Duodenal mucosa (tissue), 2 donors: ENCODE measurements around the gene GRXCR2.

Experiments used
- H3K27ac ChIP-seq: one replicate; pipeline ENCODE4 v1.7.0; 2013; ENCODE audit warnings: low read depth, low read length
- H3K27me3 ChIP-seq, 2 donors: one replicate each; pipeline ENCODE4 v1.7.0; 2013; ENCODE audit warnings: low read length in 2 of 2, control low read depth in 1 of 2; ENCODE audit not compliant: insufficient read depth in 2 of 2, control insufficient read depth in 1 of 2
- H3K36me3 ChIP-seq, 2 donors: one replicate each; pipeline ENCODE4 v1.7.0; 2013; ENCODE audit warnings: low read length in 2 of 2, control low read depth in 1 of 2; ENCODE audit not compliant: insufficient read depth in 2 of 2, control insufficient read depth in 1 of 2
- H3K4me1 ChIP-seq, 2 donors: one replicate each; pipeline ENCODE4 v1.7.0; 2013; ENCODE audit warnings: low read length in 2 of 2, control low read depth in 1 of 2; ENCODE audit not compliant: insufficient read depth in 2 of 2, control insufficient read depth in 1 of 2
- H3K4me3 ChIP-seq, 2 donors: one replicate each; pipeline ENCODE4 v1.7.0; 2013; ENCODE audit warnings: low read length in 2 of 2, low read depth in 1 of 2
- H3K9ac ChIP-seq, 2 donors: one replicate each; pipeline ENCODE4 v1.7.0; 2013; ENCODE audit warnings: low read length in 2 of 2, low read depth in 1 of 2
- H3K9me3 ChIP-seq, 2 donors: one replicate each; pipeline ENCODE4 v1.7.0; 2013; ENCODE audit warnings: low read length in 2 of 2, control low read depth in 1 of 2; ENCODE audit not compliant: control insufficient read depth in 1 of 2

GRXCR2 gene

DNA sequence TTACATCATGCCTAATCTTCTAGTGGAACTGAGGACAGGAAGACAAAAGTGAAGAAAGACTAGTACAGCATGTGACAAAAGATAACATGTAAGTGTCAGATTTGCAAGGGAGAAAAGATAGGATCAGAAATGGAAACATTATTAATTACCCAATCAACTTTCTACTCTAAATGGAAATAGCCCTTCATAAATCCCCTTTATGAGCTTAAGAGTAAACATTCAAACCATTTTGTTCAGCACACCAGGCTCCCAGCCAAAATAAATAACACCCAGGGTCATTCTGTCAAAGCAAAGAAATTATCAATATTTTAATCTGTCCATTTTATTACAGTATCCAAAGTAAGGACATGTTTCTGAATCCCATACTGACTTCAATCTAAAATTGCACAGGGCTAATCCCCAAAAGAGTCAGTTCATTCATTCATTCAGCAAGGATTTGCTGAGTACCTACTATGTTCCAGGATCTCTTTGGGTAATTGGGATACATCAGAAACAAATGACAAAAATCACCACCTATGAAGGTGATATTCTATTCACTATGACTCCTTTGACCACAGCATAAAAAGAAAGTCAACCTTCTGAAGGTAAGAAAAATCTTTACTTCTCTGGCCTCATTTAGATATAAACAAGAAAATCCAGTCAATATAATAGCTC, 43.0 kb downstream of the GRXCR2 start:
- Histone ChIP-seq H3K27me3 (no peaks in the 10 kb centered on the region), H3K9me3 (no peaks in the 10 kb centered on the region), H3K4me1 (peaks cover 26 to 39% of the 10 kb centered on the region in 2 donors), H3K36me3 (no peaks in the 10 kb centered on the region), H3K4me3 (no peak overlapping the region), H3K9ac (no peak overlapping the region), H3K27ac (no peak overlapping the region)

DNA sequence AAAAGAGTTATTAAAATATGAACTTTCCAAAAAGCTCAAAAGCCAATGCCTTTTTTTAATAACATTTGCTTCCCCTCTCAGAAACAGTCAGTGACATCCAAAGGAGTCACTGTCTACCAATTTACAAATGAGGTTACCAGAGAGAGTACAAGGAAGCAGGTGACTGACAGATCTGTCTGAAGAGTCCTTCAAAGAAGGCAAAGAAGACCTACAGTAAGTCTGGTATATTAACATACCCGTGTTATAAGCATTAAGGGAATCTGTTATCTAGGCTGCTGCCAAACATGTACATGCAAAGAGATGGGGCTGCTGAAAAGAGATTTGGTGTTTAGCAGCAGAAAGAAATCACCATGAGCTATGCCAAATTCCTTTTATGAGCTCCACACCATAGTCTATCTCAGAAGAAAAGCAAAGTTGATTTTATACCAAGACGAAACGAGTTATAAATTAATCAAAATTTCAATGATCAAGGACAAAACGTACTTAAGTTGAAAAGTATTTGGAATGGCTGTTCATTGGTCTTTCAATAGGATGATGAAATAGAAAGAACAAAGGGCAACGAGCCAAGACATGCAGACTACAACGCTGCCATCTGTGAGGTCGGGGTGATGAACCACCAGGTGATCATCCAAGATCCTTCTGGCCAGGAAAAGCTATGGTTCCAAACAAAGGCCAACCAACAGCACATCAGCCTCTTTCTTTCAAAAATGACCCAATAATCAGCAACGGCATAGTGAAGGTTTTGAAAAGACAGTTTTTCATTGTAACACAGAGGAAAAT, 45.7 kb downstream of the GRXCR2 start:
- Histone ChIP-seq H3K9ac (no peak overlapping the region), H3K9me3 (no peaks in the 10 kb centered on the region), H3K27ac (no peak overlapping the region), H3K4me3 (no peak overlapping the region), H3K4me1 (peaks cover 14 to 25% of the 10 kb centered on the region in 2 donors), H3K36me3 (peaks cover 0 to 3% of the 10 kb centered on the region in 2 donors), H3K27me3 (no peaks in the 10 kb centered on the region)

DNA sequence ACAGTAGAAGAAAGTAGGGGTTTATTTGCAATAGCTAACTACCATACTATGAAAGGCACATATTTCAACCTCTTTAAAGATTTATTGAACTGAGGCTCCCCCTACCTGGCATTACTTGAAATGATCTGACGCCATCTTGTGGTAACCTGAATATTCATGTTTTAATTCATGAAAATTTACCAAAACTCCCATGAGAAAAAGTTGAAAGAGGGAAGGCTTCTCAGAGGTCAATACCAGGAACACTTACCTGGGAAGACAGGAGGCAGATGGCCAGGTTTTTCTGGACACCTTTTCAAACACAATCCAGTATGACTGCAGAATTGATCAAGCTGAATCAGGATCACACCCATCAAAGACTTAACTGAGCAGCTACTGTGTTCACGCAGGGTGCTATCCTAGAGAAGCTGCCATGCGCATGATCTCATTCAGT, 47.0 kb downstream of the GRXCR2 start:
- no peaks in the 10 kb centered on the region for H3K9me3 ChIP-seq
- peaks cover 0 to 12% of the 10 kb centered on the region in 2 donors for H3K36me3 ChIP-seq
- H3K4me3 ChIP-seq, result no peak overlapping the region
- H3K4me1 ChIP-seq, result peaks cover 14 to 25% of the 10 kb centered on the region in 2 donors
- no peaks in the 10 kb centered on the region for H3K27me3 ChIP-seq
- no peak overlapping the region for H3K27ac ChIP-seq
- no peak overlapping the region for H3K9ac ChIP-seq

DNA sequence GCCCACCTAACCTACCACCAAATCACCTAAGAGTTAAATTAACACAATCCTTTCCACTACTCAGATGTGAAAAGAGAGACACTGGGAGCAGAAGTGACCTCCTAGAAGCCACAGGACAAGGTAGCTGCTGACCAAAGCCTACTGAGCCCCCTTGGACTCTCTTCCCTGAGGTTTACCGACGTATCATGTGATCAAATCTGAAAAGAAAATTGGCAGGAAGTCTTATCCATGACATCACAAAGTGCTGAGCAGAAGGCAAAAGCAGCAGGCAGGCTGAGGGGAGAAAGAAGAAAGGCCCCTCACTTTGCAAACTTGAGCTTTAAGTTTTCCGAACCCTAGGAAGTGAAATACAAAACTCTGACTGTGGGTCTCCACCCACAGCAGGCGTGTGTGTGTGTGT, 48.8 kb downstream of the GRXCR2 start:
- no peaks in the 10 kb centered on the region for H3K9me3 ChIP-seq
- no peaks in the 10 kb centered on the region for H3K27me3 ChIP-seq
- no peak overlapping the region for H3K9ac ChIP-seq
- H3K4me1 ChIP-seq, result peaks cover 6 to 7% of the 10 kb centered on the region in 2 donors
- no peak overlapping the region for H3K27ac ChIP-seq
- peaks cover 0 to 12% of the 10 kb centered on the region in 2 donors for H3K36me3 ChIP-seq
- H3K4me3 ChIP-seq, result no peak overlapping the region

DNA sequence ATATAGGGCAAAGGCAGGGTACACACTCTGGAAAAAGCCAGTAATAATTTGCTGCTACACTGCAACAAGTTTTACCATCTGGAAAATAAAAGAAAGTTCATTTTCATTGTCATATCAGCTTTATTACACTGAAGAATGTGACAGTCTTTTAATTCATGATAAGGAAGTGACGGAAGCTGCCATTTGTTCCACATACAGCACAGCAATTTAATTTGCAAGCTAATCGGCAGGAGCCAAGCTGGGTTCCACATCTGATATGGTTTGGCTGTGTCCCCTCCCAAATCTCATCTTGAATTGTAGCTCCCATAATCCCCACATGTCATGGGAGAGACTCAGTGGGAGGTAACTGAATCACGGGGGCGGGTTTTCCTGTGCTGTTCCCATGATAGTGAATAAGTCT, 54.2 kb downstream of the GRXCR2 start:
- H3K27ac ChIP-seq, result no peak overlapping the region
- H3K9ac ChIP-seq, result no peak overlapping the region
- no peaks in the 10 kb centered on the region for H3K9me3 ChIP-seq
- no peak overlapping the region for H3K4me3 ChIP-seq
- H3K36me3 ChIP-seq, result peaks cover 7 to 37% of the 10 kb centered on the region in 2 donors
- no peaks in the 10 kb centered on the region for H3K27me3 ChIP-seq
- H3K4me1 ChIP-seq, result no peaks in the 10 kb centered on the region

DNA sequence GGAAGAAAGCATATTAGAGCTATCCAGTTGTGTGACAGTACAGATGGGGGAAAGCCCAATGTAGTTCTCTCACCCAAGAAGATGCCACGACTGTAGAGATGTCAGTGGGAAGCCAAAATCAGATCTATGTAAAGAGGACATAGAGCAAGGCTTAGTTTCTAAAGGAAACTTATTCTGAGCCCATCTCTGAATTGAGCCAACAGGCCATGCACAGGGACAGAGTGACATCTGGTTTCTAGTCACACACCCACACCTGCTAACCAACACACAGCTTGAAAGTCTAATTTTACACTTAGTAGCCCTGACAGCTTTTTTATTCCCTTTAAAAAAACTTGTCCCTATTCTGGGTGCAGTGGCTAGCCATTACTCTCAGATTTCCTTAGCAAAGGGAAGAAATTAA, 59.9 kb downstream of the GRXCR2 start:
- Histone ChIP-seq H3K36me3 (peaks cover 8 to 52% of the 10 kb centered on the region in 2 donors), H3K27me3 (no peaks in the 10 kb centered on the region), H3K4me3 (no peak overlapping the region), H3K27ac (no peak overlapping the region), H3K9ac (no peak overlapping the region), H3K4me1 (no peaks in the 10 kb centered on the region), H3K9me3 (no peaks in the 10 kb centered on the region)

DNA sequence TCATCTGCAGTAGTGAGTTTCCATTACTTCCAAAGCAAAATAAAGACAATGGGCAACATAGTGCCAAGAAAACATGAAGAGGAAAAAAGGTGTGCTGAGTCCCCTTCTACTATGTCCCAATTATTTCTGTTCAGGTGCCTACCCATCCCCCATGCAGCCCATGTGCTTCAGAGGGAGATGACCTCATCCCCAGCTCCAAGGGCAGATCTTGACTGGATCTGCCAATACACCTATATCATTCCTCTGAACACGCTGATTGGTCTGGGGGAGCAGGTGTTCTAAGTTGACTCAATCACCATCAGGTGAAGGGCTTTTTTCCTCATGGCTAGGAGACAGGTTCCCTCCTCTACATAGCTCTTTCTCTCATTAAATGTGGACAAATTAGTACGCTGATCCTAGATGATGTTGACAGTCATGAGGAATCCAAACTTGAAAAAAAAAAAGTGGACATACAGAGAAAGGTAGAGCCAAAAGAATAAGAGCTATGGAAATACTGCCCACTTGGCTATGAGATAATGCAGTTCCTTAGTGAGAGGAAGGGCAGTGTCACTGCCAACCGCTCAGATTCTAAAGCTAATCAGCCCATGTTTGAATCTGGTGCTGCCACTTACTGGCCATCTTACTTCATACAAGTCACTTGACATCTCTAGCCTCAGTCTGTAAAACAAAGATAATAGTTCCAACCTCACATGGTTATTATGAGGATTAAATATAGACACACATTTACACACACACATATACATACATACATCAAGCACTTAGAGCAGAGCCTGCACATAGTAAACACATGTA, 60.8 kb downstream of the GRXCR2 start:
- Histone ChIP-seq H3K36me3 (peaks cover 11 to 53% of the 10 kb centered on the region in 2 donors), H3K27ac (no peak overlapping the region), H3K27me3 (no peaks in the 10 kb centered on the region), H3K9ac (no peak overlapping the region), H3K4me3 (no peak overlapping the region), H3K4me1 (no peaks in the 10 kb centered on the region), H3K9me3 (no peaks in the 10 kb centered on the region)
